MM.1S (cell line): ENCODE data around the gene SLIT3.

Experiments used
- DNase-seq: peaks from one replicate; pipeline ENCODE4 v3.0.0-alpha.2; 2015
- H2AFZ ChIP-seq: fragments of 300-600 bp; sonication (generic); 2 replicates; pipeline ENCODE4 v1.6.0; 2016; ENCODE audit warnings: antibody characterized with exemption, low read length
- H3F3A ChIP-seq: fragments of 300-600 bp; sonication (generic); 2 replicates; pipeline ENCODE4 v1.6.1; 2016; ENCODE audit warnings: mild to moderate bottlenecking, antibody characterized with exemption, low read length, moderate library complexity, mixed read lengths; ENCODE audit not compliant: insufficient read depth
- H3K27ac ChIP-seq: fragments of 300-600 bp; sonication (generic); 2 replicates; pipeline ENCODE4 v1.5.1; 2016; ENCODE audit warnings: mild to moderate bottlenecking, low read length
- H3K27me3 ChIP-seq: fragments of 300-600 bp; sonication (generic); replicated peaks from 2 replicates; pipeline ENCODE4 v1.6.0; 2016; ENCODE audit warnings: low read length; ENCODE audit not compliant: insufficient read depth
- H3K36me3 ChIP-seq: fragments of 300-600 bp; sonication (generic); replicated peaks from 2 replicates; pipeline ENCODE4 v1.6.1; 2016; ENCODE audit warnings: mild to moderate bottlenecking, low read length, mixed read lengths; ENCODE audit not compliant: insufficient read depth
- H3K4me1 ChIP-seq: fragments of 300-600 bp; sonication (generic); 2 replicates; pipeline ENCODE4 v1.6.1; 2016; ENCODE audit warnings: low read length, mixed read lengths
- H3K4me2 ChIP-seq: fragments of 300-600 bp; sonication (generic); 2 replicates; pipeline ENCODE4 v1.6.0; 2016; ENCODE audit warnings: low read depth, low read length
- H3K4me3 ChIP-seq: fragments of 300-600 bp; sonication (generic); 2 replicates; pipeline ENCODE4 v1.5.1; 2016; ENCODE audit warnings: low read length, mixed read lengths
- H3K79me2 ChIP-seq: fragments of 300-600 bp; sonication (generic); 2 replicates; pipeline ENCODE4 v1.6.1; 2016; ENCODE audit warnings: mixed run types, low read length, mixed read lengths
- H3K9ac ChIP-seq: fragments of 300-600 bp; sonication (generic); 2 replicates; pipeline ENCODE4 v1.6.1; 2016; ENCODE audit warnings: low read length, mixed read lengths
- H3K9me2 ChIP-seq: fragments of 300-600 bp; sonication (generic); replicated peaks from 2 replicates; pipeline ENCODE4 v1.6.1; 2016; ENCODE audit warnings: mild to moderate bottlenecking, low read length, mixed read lengths; ENCODE audit not compliant: insufficient read depth
- H3K9me3 ChIP-seq: fragments of 300-600 bp; sonication (generic); replicated peaks from 2 replicates; pipeline ENCODE4 v1.6.1; 2016; ENCODE audit warnings: mild to moderate bottlenecking, low read length, mixed read lengths; ENCODE audit not compliant: insufficient read depth
- H4K20me1 ChIP-seq: fragments of 300-600 bp; sonication (generic); 2 replicates; pipeline ENCODE4 v1.6.1; 2016; ENCODE audit warnings: mild to moderate bottlenecking, low read length, moderate library complexity, mixed read lengths; ENCODE audit not compliant: insufficient read depth
- EZH2 ChIP-seq: fragments of 300-600 bp; sonication (generic); optimal IDR thresholded peaks from 2 replicates; pipeline ENCODE3; 2017; ENCODE audit warnings: low read depth, mild to moderate bottlenecking, antibody characterized with exemption, low read length, mixed read lengths
- EZH2phosphoT487 ChIP-seq: fragments of 300-600 bp; sonication (generic); IDR thresholded peaks from 2 replicates; pipeline ENCODE4 v1.6.1; 2018; ENCODE audit warnings: antibody characterized with exemption, low read length
- TF ChIP-seq, protein P1 (sequence below): fragments of 300-600 bp; sonication (generic); IDR thresholded peaks from 2 replicates; pipeline ENCODE4 v1.5.1; 2016; ENCODE audit warnings: antibody characterized with exemption, low read length, mixed read lengths

Gene SLIT3

GRCh38 chr5:168885324-168886120, 415.4 kb downstream of the SLIT3 start:
- H3K27me3 ChIP-seq = no peaks in the 10 kb centered on the region
- H3K79me2 ChIP-seq = no peaks in the 10 kb centered on the region
- H4K20me1 ChIP-seq = no peaks in the 10 kb centered on the region
- H3K4me1 ChIP-seq = no peaks in the 10 kb centered on the region
- no peaks in the 10 kb centered on the region for H3K9me3 ChIP-seq
- H3K36me3 ChIP-seq = no peaks in the 10 kb centered on the region
- no peak overlapping the region for H3K9ac ChIP-seq
- TF ChIP-seq EZH2phosphoT487 (no peak), EZH2 (no peak)
- TF ChIP-seq, protein P1, sequence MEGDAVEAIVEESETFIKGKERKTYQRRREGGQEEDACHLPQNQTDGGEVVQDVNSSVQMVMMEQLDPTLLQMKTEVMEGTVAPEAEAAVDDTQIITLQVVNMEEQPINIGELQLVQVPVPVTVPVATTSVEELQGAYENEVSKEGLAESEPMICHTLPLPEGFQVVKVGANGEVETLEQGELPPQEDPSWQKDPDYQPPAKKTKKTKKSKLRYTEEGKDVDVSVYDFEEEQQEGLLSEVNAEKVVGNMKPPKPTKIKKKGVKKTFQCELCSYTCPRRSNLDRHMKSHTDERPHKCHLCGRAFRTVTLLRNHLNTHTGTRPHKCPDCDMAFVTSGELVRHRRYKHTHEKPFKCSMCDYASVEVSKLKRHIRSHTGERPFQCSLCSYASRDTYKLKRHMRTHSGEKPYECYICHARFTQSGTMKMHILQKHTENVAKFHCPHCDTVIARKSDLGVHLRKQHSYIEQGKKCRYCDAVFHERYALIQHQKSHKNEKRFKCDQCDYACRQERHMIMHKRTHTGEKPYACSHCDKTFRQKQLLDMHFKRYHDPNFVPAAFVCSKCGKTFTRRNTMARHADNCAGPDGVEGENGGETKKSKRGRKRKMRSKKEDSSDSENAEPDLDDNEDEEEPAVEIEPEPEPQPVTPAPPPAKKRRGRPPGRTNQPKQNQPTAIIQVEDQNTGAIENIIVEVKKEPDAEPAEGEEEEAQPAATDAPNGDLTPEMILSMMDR = no peak
- H2AFZ ChIP-seq = no peak overlapping the region
- no peaks in the 10 kb centered on the region for H3F3A ChIP-seq
- no peak overlapping the region for H3K4me3 ChIP-seq
- H3K9me2 ChIP-seq = no peaks in the 10 kb centered on the region
- H3K4me2 ChIP-seq = no peak overlapping the region
- no peak for DNase-seq
- H3K27ac ChIP-seq = no peak overlapping the region

GRCh38 chr5:168883991-168884390, 416.9 kb downstream of the SLIT3 start:
- Histone ChIP-seq H3K9ac (no peak overlapping the region), H4K20me1 (no peaks in the 10 kb centered on the region), H3K9me3 (no peaks in the 10 kb centered on the region), H3K27me3 (no peaks in the 10 kb centered on the region), H3K27ac (no peak overlapping the region), H3K36me3 (no peaks in the 10 kb centered on the region), H3K79me2 (no peaks in the 10 kb centered on the region), H3K4me1 (no peaks in the 10 kb centered on the region), H3K4me3 (no peak overlapping the region), H3F3A (no peaks in the 10 kb centered on the region), H2AFZ (no peak overlapping the region), H3K4me2 (no peak overlapping the region), H3K9me2 (no peaks in the 10 kb centered on the region)
- TF ChIP-seq, protein P1 = no peak
- TF ChIP-seq EZH2phosphoT487 (no peak), EZH2 (no peak)
- DNase-seq = no peak

- H3K9me3 ChIP-seq = no peaks in the 10 kb centered on the region
- H3K79me2 ChIP-seq = no peaks in the 10 kb centered on the region
- H3K9me2 ChIP-seq = no peaks in the 10 kb centered on the region
- no peak overlapping the region for H3K4me2 ChIP-seq
- DNase-seq = no peak
- no peak overlapping the region for H2AFZ ChIP-seq
- H3K36me3 ChIP-seq = no peaks in the 10 kb centered on the region
- H3K4me1 ChIP-seq = no peaks in the 10 kb centered on the region
- H4K20me1 ChIP-seq = no peaks in the 10 kb centered on the region
- no peak for TF ChIP-seq EZH2phosphoT487
- TF ChIP-seq, protein P1 = no peak
- TF ChIP-seq EZH2 = no peak
- no peak overlapping the region for H3K9ac ChIP-seq
- H3K27ac ChIP-seq = no peak overlapping the region
- no peak overlapping the region for H3K4me3 ChIP-seq
- no peaks in the 10 kb centered on the region for H3F3A ChIP-seq
- no peaks in the 10 kb centered on the region for H3K27me3 ChIP-seq
These were observed 417.6 kb downstream of the SLIT3 start for GRCh38 chr5:168883281-168883741.
